Measurements from ENCODE around the gene ILKAP.

ILKAP gene

DNA sequence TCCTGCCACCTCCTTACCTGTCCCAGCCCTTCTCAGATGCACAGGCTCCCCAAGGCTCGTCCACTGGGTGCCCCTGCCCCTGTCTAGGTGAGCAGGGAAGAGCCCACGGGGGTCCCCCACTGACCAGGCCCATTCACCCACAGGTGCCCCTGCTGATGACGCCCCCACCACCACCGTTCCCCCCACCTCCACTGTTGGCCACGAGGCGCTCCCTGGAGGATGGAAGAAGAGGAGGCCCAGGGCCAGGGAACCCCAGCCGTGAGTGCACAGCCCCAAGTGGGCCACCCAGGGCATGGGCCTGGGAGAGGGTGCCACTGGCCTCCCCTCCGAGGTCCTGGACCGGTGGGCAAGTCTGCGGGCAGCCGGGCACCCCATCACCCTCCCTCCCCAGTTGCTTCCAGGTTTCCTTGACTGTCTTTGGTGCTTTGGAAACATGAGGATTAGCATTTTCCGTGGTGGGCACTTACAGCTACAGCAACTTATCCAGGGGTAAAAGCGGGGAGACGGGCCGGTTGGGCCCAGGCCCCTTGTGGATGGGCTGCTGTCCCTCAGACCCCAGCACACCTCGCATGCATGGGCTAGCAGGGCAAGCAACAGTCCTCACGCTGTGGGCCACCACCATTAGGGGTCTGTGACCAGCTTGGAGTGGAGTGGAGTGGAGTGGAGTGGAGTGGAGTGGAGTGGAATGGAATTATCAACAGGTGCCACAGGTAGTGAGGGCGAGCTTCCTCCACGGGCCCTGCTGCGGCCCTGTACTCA, 78.2 kb downstream of the ILKAP start:
- no peak for DNase-seq (ENCODE audit: extremely low read depth, low read depth)
- H3K4me3 ChIP-seq (replicated peaks; ENCODE audit: low read depth, low read length), result no peak overlapping the region
- no peak for TF ChIP-seq CTCF (IDR thresholded peaks at IDR 0.05; ENCODE audit: low read depth, low read length, missing control alignments)

- H3K4me3 ChIP-seq (replicated peaks; ENCODE audit: low read depth, low read length), result no peak overlapping the region
- TF ChIP-seq CTCF (IDR thresholded peaks at IDR 0.05; ENCODE audit: low read depth, low read length, missing control alignments), result no peak
- no peak for DNase-seq (ENCODE audit: extremely low read depth, low read depth)
Observed at GRCh38 chr2:238124488-238125126, 78.9 kb downstream of the ILKAP start.

DNA sequence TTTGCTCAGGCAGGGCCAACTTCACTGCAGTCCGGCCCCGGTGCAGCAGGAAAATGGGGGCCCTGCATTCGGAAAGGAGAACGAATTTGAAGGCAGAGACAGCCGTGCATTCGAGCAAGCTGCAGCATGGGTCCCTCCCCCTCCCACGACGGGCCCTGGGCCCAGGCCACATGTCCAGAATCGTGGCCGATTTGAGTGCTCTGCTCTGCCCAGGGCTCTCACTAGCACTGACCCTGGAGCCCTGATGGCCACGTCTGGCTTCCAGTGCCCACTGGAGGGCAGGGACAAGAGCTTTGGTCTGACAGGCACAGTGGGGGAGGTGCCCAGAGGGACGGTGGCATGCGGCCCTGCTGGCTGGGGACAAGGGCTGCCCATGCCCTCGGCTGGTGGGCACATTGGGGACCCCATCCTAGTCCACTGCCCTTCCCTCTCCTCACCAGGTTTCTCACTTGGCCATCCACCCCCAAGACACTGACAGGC, 79.5 kb downstream of the ILKAP start:
- H3K4me3 ChIP-seq (replicated peaks; ENCODE audit: low read depth, low read length), result no peak overlapping the region
- no peak for DNase-seq (ENCODE audit: extremely low read depth, low read depth)
- TF ChIP-seq CTCF (IDR thresholded peaks at IDR 0.05; ENCODE audit: low read depth, low read length, missing control alignments), result no peak

- H3K4me3 ChIP-seq (replicated peaks; ENCODE audit: low read depth, low read length), result no peak overlapping the region
- DNase-seq (ENCODE audit: extremely low read depth, low read depth), result no peak
- no peak for TF ChIP-seq CTCF (IDR thresholded peaks at IDR 0.05; ENCODE audit: low read depth, low read length, missing control alignments)
Observed at GRCh38 chr2:238123218-238123971, 80.1 kb downstream of the ILKAP start.

DNA sequence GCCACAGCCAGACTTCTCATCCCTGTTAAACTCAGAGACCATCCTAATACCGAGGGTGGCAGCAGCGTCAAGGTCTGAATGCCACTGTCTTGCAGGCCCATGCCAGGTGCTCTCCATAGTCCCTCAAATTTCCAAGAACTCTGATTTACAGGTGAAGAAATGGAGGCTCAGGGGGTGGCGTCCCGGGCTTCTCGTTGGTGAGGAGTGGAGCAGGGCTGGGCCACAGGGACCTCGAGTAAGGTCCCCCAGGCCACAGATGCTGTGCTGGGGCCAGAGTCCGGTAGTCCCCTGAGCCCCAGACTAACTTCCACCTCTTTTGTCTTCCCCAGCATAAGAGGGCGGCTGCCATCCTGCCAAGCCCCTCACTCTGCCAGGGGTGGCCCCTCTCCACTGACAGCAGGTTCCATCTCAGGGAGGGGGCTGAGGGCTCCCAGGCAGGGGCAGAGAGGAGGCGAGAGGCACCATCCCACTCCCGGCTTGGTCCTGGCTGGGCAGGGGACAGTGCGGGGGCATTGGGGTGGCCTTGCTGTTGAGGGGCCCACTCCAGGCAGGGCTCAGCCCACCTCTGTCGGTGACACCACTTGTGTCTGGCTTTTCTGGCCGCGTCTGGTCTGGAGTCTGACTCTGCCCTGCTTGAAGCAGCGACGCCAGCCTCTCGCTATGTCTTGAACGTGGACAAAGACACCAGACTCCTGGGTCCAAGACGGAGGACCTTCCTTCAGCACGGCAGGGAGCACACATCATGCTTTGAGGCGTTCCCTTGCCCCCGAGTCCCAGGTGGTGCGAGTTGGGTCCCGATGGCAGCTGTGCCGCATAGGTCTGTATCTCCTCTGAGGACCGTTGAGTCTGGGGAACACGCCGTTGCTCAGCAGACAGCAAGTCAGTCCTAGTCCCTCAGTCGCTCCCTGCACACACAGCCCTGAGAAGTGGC, 80.9 kb downstream of the ILKAP start:
- H3K4me3 ChIP-seq (replicated peaks; ENCODE audit: low read depth, low read length), result no peak overlapping the region
- no peak for TF ChIP-seq CTCF (IDR thresholded peaks at IDR 0.05; ENCODE audit: low read depth, low read length, missing control alignments)
- no peak for DNase-seq (ENCODE audit: extremely low read depth, low read depth)

All from HFF-Myc (cell line).